ENCODE data around the gene MRNIP. TPM values are rescaled to one million over a fixed set of nuclear protein-coding genes. Genes with fewer than 3 reads are reported as not detected.

The MRNIP gene
- total and polyA plus RNA-seq, 4 donors, result 5.4 to 12.0 (median 7.3) TPM

DNA sequence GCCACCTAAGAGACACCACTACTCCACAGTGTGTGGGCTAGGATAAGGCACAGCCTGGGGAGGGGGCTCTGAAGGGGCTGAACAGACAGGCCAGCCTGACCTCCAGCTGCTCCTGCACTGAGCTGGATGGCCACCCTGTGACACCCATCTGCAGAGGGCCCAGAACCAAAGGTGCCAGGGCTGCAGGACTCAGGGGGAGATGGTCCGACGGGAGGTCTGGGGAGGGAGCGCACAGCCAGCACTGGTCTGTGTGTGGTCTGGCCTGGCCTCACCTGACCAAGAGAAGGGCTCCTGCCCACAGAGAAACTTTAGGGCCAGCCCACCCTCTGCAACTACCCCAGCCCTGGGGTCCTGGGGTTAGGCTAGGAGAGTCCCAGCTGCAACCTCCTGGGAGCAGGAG, 64.0 kb downstream of the MRNIP start:
- Histone ChIP-seq H3K9ac (ENCODE audit: low read depth in 1 of 2, low read length in 2 of 2) (no peak overlapping the region), H3K9me3 (ENCODE audit: control insufficient read depth in 4 of 4, low read length in 3 of 4) (no peaks in the 10 kb centered on the region), H3K27ac (ENCODE audit: low read depth in 1 of 2, low read length in 2 of 2) (no peak overlapping the region), H3K36me3 (ENCODE audit: control insufficient read depth in 4 of 4, insufficient read depth in 3 of 4, low read depth in 1 of 4, low read length in 3 of 4) (peaks cover 12 to 24% (median 15%) of the 10 kb centered on the region in 4 donors), H3K4me3 (ENCODE audit: low read depth in 1 of 3, low read length in 3 of 3) (no peak overlapping the region), H3K4me1 (ENCODE audit: control insufficient read depth in 4 of 4, insufficient read depth in 4 of 4, low read length in 3 of 4) (peaks cover 0 to 51% (median 31%) of the 10 kb centered on the region in 4 donors), H3K27me3 (ENCODE audit: control insufficient read depth in 4 of 4, insufficient read depth in 4 of 4, low read length in 3 of 4) (no peaks in the 10 kb centered on the region)
- DNase-seq (ENCODE audit: low spot score), result no peak
- TF ChIP-seq SP1 (IDR thresholded peaks at IDR 0.05) (no peak), CTCF (IDR thresholded peaks at IDR 0.05; ENCODE audit: low read depth, low read length, missing input control) (no peak), HNF4A (conservative IDR thresholded peaks at IDR 0.05) (no peak), EGR1 (IDR thresholded peaks at IDR 0.05; ENCODE audit: low read depth in 2 of 2) (no peak), YY1 (IDR thresholded peaks at IDR 0.05) (no peak), TAF1 (conservative IDR thresholded peaks at IDR 0.05) (no peak), RXRA (IDR thresholded peaks at IDR 0.05) (no peak), HNF4G (IDR thresholded peaks at IDR 0.05) (no peak), NR2F2 (IDR thresholded peaks at IDR 0.05) (no peak), RAD21 (IDR thresholded peaks at IDR 0.05) (no peak)
- WGBS, result 96% methylated on average over 3 of the region's 3 CpGs

- Histone ChIP-seq H3K27me3 (ENCODE audit: control insufficient read depth in 4 of 4, insufficient read depth in 4 of 4, low read length in 3 of 4) (no peaks in the 10 kb centered on the region), H3K4me3 (ENCODE audit: low read depth in 1 of 3, low read length in 3 of 3) (no peak overlapping the region), H3K36me3 (ENCODE audit: control insufficient read depth in 4 of 4, insufficient read depth in 3 of 4, low read depth in 1 of 4, low read length in 3 of 4) (peaks cover 8 to 20% (median 11%) of the 10 kb centered on the region in 4 donors), H3K4me1 (ENCODE audit: control insufficient read depth in 4 of 4, insufficient read depth in 4 of 4, low read length in 3 of 4) (peaks cover 0 to 51% (median 31%) of the 10 kb centered on the region in 4 donors), H3K9me3 (ENCODE audit: control insufficient read depth in 4 of 4, low read length in 3 of 4) (no peaks in the 10 kb centered on the region), H3K9ac (ENCODE audit: low read depth in 1 of 2, low read length in 2 of 2) (no peak overlapping the region), H3K27ac (ENCODE audit: low read depth in 1 of 2, low read length in 2 of 2) (peak overlapping the region; percentile 28 to 51)
- no peak for DNase-seq (ENCODE audit: low spot score)
- 89% methylated on average over 3 of the region's 3 CpGs for WGBS
- TF ChIP-seq, protein P1, sequence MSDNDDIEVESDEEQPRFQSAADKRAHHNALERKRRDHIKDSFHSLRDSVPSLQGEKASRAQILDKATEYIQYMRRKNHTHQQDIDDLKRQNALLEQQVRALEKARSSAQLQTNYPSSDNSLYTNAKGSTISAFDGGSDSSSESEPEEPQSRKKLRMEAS (IDR thresholded peaks at IDR 0.05), result no peak
Measured at GRCh38 chr5:179794171-179794570, 64.4 kb downstream of the MRNIP start.

- Histone ChIP-seq H3K4me1 (ENCODE audit: control insufficient read depth in 4 of 4, insufficient read depth in 4 of 4, low read length in 3 of 4) (peaks cover 0 to 51% (median 31%) of the 10 kb centered on the region in 4 donors), H3K27ac (ENCODE audit: low read depth in 1 of 2, low read length in 2 of 2) (peak within 1 kb of the TSS; percentile 36 to 51), H3K36me3 (ENCODE audit: control insufficient read depth in 4 of 4, insufficient read depth in 3 of 4, low read depth in 1 of 4, low read length in 3 of 4) (peaks cover 4 to 14% (median 8%) of the 10 kb centered on the region in 4 donors), H3K4me3 (ENCODE audit: low read depth in 1 of 3, low read length in 3 of 3) (no peak within 1 kb of the TSS), H3K27me3 (ENCODE audit: control insufficient read depth in 4 of 4, insufficient read depth in 4 of 4, low read length in 3 of 4) (no peaks in the 10 kb centered on the region), H3K9ac (ENCODE audit: low read depth in 1 of 2, low read length in 2 of 2) (no peak within 1 kb of the TSS), H3K9me3 (ENCODE audit: control insufficient read depth in 4 of 4, low read length in 3 of 4) (no peaks in the 10 kb centered on the region)
- peak; percentile 23 for TF ChIP-seq NR2F2 (IDR thresholded peaks at IDR 0.05)
- TF ChIP-seq GABPA (IDR thresholded peaks at IDR 0.05 in 1 of 2, conservative IDR thresholded peaks at IDR 0.05 in 1 of 2), result no peak
- no peak for TF ChIP-seq FOXA1 (IDR thresholded peaks at IDR 0.05)
- no peak for TF ChIP-seq SP1 (IDR thresholded peaks at IDR 0.05)
- TF ChIP-seq, protein P2, sequence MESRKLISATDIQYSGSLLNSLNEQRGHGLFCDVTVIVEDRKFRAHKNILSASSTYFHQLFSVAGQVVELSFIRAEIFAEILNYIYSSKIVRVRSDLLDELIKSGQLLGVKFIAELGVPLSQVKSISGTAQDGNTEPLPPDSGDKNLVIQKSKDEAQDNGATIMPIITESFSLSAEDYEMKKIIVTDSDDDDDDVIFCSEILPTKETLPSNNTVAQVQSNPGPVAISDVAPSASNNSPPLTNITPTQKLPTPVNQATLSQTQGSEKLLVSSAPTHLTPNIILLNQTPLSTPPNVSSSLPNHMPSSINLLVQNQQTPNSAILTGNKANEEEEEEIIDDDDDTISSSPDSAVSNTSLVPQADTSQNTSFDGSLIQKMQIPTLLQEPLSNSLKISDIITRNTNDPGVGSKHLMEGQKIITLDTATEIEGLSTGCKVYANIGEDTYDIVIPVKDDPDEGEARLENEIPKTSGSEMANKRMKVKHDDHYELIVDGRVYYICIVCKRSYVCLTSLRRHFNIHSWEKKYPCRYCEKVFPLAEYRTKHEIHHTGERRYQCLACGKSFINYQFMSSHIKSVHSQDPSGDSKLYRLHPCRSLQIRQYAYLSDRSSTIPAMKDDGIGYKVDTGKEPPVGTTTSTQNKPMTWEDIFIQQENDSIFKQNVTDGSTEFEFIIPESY (IDR thresholded peaks at IDR 0.05), result no peak
- TF ChIP-seq HNF4A (conservative IDR thresholded peaks at IDR 0.05), result no peak
- DNase-seq (ENCODE audit: low spot score), result no peak
- 67% methylated on average over 19 of the region's 19 CpGs for WGBS
Measured at GRCh38 chr5:179793468-179794139, 65.0 kb downstream of the MRNIP start, which contains the start of gene LTC4S. TSS of gene LTC4S (plus strand) at chr5:179793986. CDS start at chr5:179794081, 95 bp downstream.
